Muscle of arm (tissue), 14 donors: Measurements from ENCODE around the gene NTPCR. TPM values are rescaled to one million over a fixed set of nuclear protein-coding genes. Genes with fewer than 3 reads are reported as not detected.
A peak's percentile ranks its signal among the peaks of the same experiment; 100 is the strongest.
"Not testable (repeated sequence)": the region's sequence is repeated elsewhere in the genome, so short reads cannot be mapped to it uniquely, and the experiment has no call there.

Experiments
- DNase-seq: peaks from one replicate; pipeline ENCODE4 v3.0.0-alpha.2; 2013
- long read RNA-seq, 11 donors: transcript quantifications; one replicate each; lab custom pipeline, GENCODE V29; 2026
- polyA plus RNA-seq, 12 donors: library from polyadenylated mRNA; unstranded; fragments of 120-200 nt; gene quantifications; one replicate each; pipeline ENCODE4 v1.2.1, GENCODE V29; 2013; ENCODE audit not compliant: insufficient read length in 12 of 12

NTPCR gene
- polyA plus RNA-seq: 10 to 100 TPM in 11 of 12 donors, not detected in 1; 17.4 to 41.8 (median 36.2) TPM
- long read RNA-seq, donor 1, full-length matches to known transcripts: 24 of 32 reads
- long read RNA-seq, donor 1, partial matches to known transcripts: 8 of 32 reads
- long read RNA-seq, donor 1, other reads (novel, unspliced or antisense): 0 of 32 reads
- long read RNA-seq, donor 2, full-length matches to known transcripts: 33 of 39 reads
- long read RNA-seq, donor 2, partial matches to known transcripts: 6 of 39 reads
- long read RNA-seq, donor 2, other reads (novel, unspliced or antisense): 0 of 39 reads
- long read RNA-seq, donor 3, full-length matches to known transcripts: 8 of 8 reads
- long read RNA-seq, donor 3, partial matches to known transcripts: 0 of 8 reads
- long read RNA-seq, donor 3, other reads (novel, unspliced or antisense): 0 of 8 reads
- long read RNA-seq, donor 4, full-length matches to known transcripts: 5 of 5 reads
- long read RNA-seq, donor 4, partial matches to known transcripts: 0 of 5 reads
- long read RNA-seq, donor 4, other reads (novel, unspliced or antisense): 0 of 5 reads
- long read RNA-seq, donor 5, full-length matches to known transcripts: 24 of 24 reads
- long read RNA-seq, donor 5, partial matches to known transcripts: 0 of 24 reads
- long read RNA-seq, donor 5, other reads (novel, unspliced or antisense): 0 of 24 reads
- long read RNA-seq, donor 6, full-length matches to known transcripts: 14 of 14 reads
- long read RNA-seq, donor 6, partial matches to known transcripts: 0 of 14 reads
- long read RNA-seq, donor 6, other reads (novel, unspliced or antisense): 0 of 14 reads
- long read RNA-seq, donor 7, full-length matches to known transcripts: 11 of 11 reads
- long read RNA-seq, donor 7, partial matches to known transcripts: 0 of 11 reads
- long read RNA-seq, donor 7, other reads (novel, unspliced or antisense): 0 of 11 reads
- long read RNA-seq, donor 8, full-length matches to known transcripts: 12 of 19 reads
- long read RNA-seq, donor 8, partial matches to known transcripts: 7 of 19 reads
- long read RNA-seq, donor 8, other reads (novel, unspliced or antisense): 0 of 19 reads
- long read RNA-seq, donor 9, full-length matches to known transcripts: 5 of 5 reads
- long read RNA-seq, donor 9, partial matches to known transcripts: 0 of 5 reads
- long read RNA-seq, donor 9, other reads (novel, unspliced or antisense): 0 of 5 reads
- long read RNA-seq, donor 10, full-length matches to known transcripts: 15 of 15 reads
- long read RNA-seq, donor 10, partial matches to known transcripts: 0 of 15 reads
- long read RNA-seq, donor 10, other reads (novel, unspliced or antisense): 0 of 15 reads
- long read RNA-seq, donor 11, full-length matches to known transcripts: 20 of 20 reads
- long read RNA-seq, donor 11, partial matches to known transcripts: 0 of 20 reads
- long read RNA-seq, donor 11, other reads (novel, unspliced or antisense): 0 of 20 reads

GRCh38 chr1:232950197-232951176 is at the start of gene NTPCR:
NTPCR (plus strand) TSS chr1:232950611; CDS start chr1:232950711, 100 bp downstream.
- DNase-seq: peak; percentile 96

- no peak for DNase-seq
These were observed 49.6 kb upstream of the NTPCR start for GRCh38 chr1:232900818-232901217.

GRCh38 chr1:232901255-232901654 is 49.2 kb upstream of the NTPCR start:
- no peak for DNase-seq

- DNase-seq: no peak
These were observed 47.5 kb upstream of the NTPCR start for GRCh38 chr1:232902774-232903350.

GRCh38 chr1:232904131-232904530 is 46.3 kb upstream of the NTPCR start:
- DNase-seq: no peak

GRCh38 chr1:232904566-232904965 is 45.8 kb upstream of the NTPCR start:
- DNase-seq: no peak

- no peak for DNase-seq
These were observed 44.9 kb upstream of the NTPCR start for GRCh38 chr1:232905331-232906034.

GRCh38 chr1:232906441-232906840 is 44.0 kb upstream of the NTPCR start:
- DNase-seq: no peak

GRCh38 chr1:232908831-232909230 is 41.6 kb upstream of the NTPCR start:
- DNase-seq: no peak

- no peak for DNase-seq
These were observed 40.7 kb upstream of the NTPCR start for GRCh38 chr1:232909752-232910151.

GRCh38 chr1:232911027-232911599 is 39.3 kb upstream of the NTPCR start:
- DNase-seq: no peak

- no peak for DNase-seq
These were observed 37.4 kb upstream of the NTPCR start for GRCh38 chr1:232912845-232913580.

GRCh38 chr1:232914271-232914670 is 36.1 kb upstream of the NTPCR start:
- DNase-seq: not testable (repeated sequence)

- DNase-seq: no peak
These were observed 35.2 kb upstream of the NTPCR start for GRCh38 chr1:232915212-232915611.

- DNase-seq: no peak
These were observed 33.4 kb upstream of the NTPCR start for GRCh38 chr1:232917053-232917452.

- DNase-seq: no peak
These were observed 29.0 kb upstream of the NTPCR start for GRCh38 chr1:232921381-232921780.

- no peak for DNase-seq
These were observed 27.9 kb upstream of the NTPCR start for GRCh38 chr1:232922485-232922884.
